HG03439 (cell line): ENCODE data around the gene SCN1B.

ENCODE experiments used
- ATAC-seq: cut with Tn5 transposase; IDR thresholded peaks from one replicate; pipeline ENCODE4 v1.9.1; 2021; ENCODE audit warnings: mild to moderate bottlenecking, moderate library complexity; ENCODE audit not compliant: unreplicated experiment

The SCN1B gene

DNA sequence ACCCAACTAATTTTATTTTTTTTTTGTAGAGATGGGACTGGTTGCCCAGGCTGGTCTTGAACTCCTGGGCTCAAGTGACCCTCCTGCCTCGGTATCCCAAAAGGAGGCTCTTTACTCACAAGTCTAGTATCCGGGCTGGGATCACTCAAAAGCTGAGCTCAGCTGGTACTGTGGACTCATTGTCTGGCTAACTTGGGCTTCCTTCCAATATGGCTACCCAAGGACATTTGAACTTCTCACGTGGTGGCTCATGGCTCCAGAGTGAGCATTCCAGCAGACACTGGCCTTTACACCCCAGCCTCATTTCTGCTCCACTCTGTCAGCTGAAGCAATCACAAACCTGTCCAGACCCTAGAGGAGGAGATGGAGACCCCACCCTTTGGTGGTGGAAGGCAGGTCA lies 40.2 kb downstream of the SCN1B start:
- ATAC-seq = no peak

DNA sequence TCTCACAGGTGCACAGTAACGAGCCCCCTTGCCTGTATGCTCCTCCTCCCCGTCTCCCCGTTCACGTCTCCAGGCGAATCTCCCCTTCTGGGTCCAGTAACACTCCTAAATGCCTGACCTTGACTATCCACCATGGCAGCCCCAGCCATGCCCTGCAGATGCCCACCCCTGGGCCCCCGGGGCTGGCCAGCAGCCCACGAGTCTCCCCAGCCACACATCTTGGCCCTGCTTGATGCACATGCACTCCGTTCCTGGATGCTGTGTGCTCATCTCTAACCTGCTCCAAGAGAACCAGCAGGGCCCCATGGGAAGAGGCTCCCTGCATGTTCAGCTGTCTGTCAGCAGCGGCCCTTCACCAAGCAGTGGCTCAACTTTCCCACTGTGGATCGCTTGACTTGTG lies 43.2 kb downstream of the SCN1B start:
- ATAC-seq = no peak

DNA sequence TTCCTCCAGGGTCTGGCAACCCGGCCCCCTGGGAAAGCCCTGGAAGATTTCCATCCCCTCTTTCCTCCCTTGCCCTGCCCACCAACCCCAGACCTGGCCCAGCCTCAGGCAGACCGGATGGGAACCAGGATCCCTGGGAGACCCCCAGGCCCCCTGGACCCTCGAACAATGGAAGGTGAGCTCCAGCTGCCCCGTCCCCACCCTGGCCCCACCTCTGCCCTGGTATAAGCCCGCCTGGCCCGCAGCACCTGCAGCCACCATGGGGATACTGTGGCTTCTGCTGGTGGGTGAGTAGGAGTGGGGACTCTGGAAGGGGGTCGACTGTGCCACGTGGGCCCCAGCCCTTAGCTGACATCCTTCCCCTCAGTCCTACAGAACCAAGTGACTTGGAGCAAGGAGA lies 43.7 kb downstream of the SCN1B start:
- ATAC-seq = no peak

DNA sequence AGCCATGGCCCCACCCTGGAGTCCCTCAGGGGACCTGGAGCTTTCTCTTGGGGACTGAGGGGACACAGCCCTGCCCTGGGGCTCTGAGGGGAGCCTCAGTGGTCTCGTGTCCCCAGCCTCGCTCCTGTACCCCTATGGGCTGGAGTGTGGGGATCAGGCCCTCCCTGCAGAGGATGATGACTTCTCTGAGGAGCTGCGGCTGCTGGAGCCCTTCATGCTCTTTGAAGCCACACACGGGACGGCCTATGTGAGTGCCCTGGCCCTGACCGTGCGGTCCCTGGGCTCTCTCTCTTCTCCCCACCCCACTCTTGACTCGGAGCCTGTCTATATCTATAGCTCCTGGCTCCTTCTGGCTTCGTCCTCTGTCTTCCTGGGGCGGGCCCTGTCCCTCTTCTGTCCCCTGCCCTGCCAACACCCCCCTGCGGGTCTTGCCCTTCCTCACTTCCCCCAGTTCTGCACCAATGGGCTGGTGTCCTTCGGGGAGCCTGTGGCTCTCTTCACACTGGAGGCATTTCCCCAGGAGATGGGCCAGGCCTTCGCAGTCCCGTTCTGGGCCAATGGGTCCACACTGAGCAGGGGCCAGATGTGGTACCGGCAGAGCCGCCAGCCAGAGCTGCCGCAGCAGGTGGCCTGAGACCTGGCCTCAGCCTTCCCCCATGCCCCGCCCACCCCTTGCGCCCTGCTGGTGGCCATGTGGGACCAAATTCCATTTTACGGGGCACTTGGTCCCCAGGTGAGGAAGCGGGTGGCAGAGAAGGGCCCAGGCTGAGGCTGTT lies 44.3 kb downstream of the SCN1B start:
- no peak for ATAC-seq

DNA sequence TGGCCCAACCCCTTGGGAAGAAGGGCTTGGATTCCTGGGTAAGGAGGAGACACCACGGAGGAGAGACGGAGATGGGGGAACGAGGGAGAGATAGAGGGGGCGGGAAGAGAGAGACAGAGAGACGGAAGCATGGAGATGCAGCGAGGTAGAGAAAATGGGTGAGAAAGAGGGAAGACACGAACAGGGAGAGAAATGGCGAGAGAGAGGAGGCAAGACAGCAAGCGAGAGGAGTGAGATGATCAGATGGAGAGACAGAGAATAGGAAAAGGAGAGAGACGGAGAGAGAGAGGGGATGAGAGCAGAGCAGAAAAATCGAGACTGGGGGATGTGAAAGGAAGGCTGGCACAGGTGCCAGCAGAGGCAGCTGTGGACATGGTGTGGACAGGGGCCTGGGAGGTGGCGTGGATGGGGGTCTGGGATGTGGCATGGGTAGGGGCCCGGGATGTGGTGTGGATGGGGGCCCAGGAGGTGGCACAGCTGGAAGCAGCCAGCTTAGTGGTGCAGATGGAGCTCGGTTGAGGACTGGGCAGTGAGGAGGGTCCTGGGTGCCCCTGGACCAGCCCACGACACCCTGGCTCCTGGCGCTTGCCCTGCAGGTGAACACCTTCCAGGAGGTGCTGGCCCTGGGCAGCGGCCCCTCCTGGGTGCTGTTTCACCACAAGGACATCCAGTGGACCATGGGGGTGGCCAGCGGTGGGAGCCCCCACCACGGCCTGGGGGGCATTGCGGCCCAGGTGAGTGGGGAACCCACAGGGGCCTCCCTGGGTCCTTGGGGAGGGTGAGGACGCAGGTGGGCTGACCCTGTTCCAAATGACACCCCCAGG lies 45.1 kb downstream of the SCN1B start:
- ATAC-seq = no peak

DNA sequence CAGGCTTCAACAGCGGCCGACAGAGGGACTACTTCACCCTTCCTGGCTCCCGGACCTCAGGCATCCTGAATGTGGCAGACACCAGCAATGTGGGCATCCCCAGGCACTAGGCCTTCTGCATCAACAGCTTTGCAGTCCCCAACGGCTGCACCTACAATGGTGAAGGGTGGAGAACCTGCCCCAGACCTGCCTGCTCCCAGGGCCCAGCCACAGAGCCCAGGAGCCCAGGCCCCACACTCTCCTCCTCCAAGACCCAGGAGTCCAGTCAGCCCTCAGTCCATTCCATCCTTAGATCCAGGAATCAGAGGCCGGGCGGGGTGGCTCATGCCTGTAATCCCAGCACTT lies 45.7 kb downstream of the SCN1B start:
- no peak for ATAC-seq

DNA sequence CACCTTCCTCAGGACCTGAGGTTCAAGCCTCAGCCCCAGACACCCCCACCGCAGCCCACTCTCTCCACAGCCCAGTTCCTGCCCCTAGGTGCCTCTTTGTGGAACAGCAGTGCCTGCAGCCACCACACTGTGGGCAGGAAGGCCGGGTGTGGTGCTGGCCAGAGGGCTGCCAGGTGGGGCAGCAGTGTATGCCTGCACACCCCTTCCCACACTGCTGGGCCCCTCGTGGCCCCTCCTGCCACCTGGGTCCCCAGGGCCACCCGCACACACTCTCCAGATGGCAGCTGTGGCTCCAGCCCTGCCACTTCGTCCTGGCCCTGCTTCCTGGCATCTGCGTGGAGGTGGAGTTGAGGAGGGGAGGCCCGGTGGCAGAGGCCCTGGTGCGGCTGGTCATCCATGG lies 46.4 kb downstream of the SCN1B start:
- ATAC-seq = no peak

DNA sequence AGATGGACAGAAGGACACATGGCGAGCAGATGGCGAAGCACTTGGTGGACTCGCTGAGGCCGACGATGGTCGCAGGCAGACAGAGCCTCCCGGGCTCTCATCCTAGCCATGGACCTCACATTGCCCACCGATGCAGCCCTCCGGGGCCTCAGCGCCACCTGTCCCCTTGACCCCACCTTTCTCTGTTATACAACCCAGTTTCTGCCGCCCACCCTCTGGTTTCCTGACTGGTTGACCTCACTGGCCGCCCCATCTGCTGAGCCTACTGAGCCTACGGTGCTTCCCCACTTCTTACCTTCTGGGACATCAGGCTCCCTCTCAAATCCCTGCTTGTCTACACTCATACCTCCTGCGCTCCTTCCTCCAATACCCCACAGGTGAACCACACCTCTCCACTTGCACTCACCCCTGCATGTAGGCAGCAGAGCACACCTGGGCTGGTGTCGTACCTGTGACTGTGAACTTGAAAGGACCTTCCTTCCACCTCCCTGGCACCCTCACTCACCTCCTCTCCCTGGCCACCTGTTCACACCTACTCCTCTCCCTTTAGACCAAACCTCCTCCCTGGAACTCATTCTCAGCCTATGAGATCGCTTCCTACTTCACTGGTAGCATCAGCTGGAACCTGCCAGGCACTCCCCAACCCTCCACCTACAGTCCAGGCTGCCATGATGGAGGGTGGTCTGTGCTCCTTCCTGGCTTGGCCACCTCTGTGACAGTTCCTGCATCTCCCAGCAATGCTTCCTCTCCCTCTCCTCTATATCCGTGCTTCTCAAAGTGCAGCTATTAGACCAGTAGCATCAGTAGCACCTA lies 47.3 kb downstream of the SCN1B start:
- ATAC-seq = no peak

DNA sequence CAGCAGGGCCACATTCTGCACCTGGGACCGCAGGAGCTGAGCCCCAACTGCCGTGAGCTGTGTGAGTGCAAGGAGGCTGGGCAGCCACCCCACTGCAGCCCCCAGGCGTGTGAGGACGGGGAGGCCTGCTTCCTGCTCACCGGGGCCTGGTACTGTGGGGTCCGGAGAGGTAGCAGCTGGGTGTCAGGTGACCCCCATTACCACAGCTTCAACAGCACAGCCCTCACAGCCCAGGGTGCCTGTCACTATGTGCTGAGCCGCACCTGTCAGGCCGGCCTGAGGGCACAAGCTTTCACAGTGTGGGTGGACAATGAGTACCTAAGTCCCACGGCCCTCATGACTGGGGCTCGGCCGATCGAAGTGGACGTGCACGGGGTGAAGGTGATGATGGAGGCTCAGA lies 49.6 kb downstream of the SCN1B start:
- no peak for ATAC-seq

DNA sequence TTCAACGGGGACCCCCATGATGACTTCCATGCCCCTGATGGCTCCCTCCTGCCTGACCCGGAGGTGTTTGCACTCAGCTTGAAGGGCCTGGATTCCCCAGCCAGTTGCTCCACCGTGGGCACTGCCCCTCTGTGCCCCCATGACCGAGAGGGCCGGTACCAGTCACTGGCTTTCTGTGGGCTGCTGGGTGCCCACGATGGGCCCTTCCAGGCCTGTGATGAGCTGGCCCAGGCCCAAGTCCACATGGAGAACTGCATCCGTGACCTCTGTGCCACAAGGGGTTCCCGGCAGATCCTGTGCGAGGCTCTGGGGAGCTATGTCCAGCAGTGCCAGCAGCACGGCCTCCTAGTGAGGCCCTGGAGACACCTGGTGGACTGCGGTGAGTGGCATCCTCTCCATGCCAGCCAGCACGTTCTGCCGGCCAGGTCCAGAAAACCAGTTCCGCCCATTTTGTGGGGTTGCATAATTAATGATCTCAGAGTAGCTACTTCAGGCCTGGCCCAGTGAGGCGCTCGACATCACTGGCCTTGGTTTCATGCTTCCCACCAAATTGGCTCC lies 50.4 kb downstream of the SCN1B start:
- no peak for ATAC-seq

DNA sequence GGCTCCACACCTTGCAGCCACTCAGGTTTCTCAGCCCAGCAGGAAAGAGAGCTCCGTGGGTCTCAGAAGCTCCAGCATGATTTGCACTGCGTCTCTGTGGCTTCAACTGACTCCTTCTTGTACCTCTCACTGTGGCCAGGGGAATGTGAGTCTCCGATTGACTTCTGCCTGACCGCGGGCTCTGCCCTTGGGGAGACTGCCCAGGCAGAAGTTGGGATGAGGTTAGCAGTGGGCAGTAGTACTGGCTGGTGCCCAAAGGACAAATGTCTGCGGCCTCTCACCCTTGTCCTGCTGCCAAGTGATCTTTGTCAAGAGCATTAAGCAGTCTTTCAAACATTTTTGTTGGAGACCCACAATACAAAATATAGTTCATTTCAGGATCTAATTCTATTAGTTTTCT lies 50.9 kb downstream of the SCN1B start:
- ATAC-seq = no peak

DNA sequence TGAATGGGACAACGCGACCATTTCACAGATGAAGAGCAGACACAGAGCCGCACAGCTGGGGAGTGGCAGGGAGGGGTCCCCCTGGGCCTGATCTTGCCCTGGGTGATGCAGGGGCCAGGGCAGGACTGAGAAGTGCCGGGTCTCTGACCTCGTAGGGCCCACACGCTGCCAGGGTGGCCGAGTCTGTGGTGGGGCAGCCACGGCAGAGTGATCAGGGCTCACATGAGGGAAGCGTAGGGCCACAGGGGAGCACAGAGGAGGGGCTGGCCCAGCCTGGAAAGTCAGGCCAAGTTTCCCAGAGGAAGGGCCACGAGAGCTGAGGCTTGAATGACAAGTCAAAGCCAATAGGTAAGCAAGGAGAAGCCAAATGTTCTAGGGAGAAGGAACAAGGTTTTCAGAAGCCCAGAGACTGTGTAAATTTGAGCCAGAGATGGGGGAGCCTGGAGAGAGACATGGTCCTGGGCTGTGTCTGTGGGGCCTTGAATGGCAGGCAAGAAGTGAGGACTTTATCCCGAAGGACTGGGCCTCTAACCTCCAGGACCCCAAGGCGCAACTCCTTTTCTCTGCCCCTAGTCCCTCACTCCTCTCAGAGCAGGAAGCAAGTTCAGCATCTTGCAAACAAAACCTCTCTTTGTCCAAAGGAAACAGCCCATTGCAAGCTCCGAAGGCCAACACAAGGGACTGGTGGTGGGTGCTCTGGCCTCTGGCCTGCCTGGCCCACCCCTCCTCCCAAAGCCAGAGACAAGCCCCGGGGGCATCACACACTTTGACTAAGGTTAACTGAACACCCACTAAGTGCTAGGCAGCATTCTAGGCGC lies 53.6 kb downstream of the SCN1B start:
- ATAC-seq = no peak

DNA sequence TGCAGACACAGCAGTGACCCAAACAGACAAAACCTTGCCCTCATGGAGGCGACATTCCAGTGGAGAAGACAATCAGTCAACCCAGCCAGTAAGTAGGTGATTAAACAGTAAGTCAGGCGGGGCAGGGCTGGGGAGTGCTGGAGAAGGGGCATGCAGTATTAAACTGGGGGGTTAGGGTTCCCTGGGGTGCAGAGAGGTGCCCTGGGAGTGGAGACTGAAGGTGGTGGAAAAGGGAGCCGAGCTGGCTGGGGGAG lies 54.2 kb downstream of the SCN1B start:
- no peak for ATAC-seq

DNA sequence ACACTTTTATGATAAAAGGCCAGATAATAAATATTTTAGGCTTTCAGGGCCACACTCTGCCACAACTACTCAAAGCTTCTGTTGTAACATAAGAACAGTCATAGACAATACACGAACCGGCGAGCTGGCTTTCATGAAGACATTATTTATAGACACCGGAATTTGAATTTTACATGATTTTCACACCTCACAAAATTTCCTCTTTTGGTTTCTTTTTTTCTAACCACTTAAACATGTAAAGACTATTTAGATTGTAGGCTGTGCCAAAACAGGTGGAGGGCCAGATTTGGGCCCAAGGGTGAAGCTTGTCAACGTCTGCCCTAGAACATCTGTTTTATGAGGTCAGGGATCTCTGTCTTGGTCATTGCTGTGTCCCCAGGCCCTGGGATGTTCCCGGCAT lies 55.7 kb downstream of the SCN1B start:
- ATAC-seq = peak; percentile 58

DNA sequence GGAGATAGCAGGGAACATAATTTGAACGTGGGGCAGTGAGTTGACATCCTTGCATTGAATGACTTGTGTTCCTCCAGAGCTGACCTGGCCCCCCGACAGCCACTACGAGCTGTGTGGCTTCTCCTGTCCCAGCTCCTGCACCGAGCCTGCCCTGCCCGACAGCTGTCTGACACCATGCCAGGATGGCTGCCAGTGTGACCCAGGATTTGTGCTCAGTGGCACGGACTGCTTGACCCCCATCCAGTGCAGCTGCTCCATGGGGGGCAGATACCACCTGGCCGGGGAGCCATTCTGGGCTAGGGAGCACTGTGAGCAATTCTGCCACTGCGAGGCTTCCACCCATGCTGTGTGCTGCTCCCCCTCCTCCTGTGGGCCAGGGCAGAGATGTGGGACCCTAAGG lies 56.2 kb downstream of the SCN1B start:
- ATAC-seq = peak; percentile 10

DNA sequence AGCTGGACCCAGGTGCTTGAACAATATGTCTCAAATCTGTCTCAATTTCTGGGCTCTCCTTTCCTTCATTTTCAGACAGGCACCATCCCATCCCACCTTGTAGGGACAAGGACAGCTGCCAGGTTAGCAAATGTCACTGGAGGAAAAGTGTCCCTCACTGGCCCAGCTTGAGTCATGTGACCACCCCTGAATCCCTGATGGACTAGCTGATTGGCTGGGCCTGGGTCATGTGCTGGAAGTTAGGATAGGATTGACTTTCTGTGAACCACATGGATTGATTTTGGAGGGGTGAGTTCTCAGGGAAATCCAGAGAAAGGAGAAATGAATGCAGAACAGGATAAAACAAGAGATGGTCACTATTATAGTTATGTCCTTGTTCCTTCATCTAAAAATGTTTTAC lies 57.1 kb downstream of the SCN1B start:
- no peak for ATAC-seq

DNA sequence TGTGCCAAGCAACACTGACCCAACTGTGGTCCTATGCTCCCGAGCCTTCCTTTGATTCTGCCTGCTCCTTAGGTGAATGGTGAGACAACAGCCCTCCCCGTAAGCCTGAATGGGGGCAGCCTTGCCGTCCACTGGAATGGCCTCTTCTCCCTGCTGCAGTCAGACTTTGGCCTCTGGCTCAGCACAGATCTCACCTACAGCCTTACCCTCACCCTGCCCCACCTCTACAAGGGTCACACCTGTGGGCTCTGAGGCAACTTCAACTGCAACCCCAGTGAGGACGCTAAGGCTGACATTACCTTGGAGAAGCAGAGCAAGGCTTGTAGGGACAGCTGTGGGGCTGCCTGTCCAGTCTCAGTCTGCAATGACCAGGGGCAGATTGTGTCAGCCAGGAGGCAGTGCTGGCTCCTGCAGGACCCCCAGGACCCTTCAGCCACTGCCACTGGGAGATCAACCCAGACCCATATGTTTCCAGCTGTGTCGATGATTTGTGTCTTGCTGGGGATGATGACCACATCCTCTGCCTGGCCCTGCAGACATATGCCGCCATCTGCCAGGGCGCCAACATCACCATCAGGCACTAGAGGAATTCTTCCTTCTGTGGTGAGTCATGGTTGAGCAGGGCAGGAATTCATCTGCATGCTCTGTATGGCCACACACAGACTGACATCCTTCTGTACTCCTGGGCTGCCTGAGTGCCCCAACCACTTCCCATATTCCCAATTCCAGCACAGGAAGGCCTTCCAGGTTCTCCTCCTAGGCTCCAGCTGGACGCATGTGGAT lies 58.1 kb downstream of the SCN1B start:
- ATAC-seq = no peak

DNA sequence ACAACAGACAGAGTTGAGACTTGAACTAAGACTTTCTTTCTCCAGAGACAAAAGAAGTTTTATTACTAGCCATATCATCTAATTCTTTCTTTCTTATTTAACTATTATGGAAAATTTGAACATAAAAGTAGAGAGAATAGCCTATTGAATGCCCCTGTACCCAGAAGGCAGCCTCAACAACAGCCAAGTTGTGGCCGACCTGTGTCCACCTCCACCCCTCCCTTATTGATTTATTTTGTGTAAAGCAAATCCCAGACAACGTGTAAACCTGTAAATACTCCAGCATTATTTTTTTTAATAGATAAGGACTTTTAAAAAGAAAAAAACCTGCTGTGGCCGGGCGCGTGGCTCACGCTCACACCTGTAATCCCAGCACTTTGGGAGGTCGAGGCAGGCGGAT lies 59.3 kb downstream of the SCN1B start:
- ATAC-seq = no peak
